Activated CD4-positive, alpha-beta T cell treated with anti-CD3 and anti-CD28 coated beads, Interleukin-2, amount 50 U/mL, for 24 hours (primary cell): Measurements from ENCODE around the gene TDRD12.
"Not testable (repeated sequence)": the region's sequence is repeated elsewhere in the genome, so short reads cannot be mapped to it uniquely, and the experiment has no call there.

ENCODE experiments used
- DNase-seq, 2 donors: peaks; one replicate each; pipeline ENCODE4 v3.0.0-alpha.2; 2020; ENCODE audit warnings: low read depth in 1 of 2, low spot score in 1 of 2

Gene TDRD12

GRCh38 chr19:32746631-32747196 is 27.1 kb downstream of the TDRD12 start:
- not testable (repeated sequence) for DNase-seq

GRCh38 chr19:32748497-32748896 is 28.9 kb downstream of the TDRD12 start:
- no peak for DNase-seq

- DNase-seq = no peak
Measured at GRCh38 chr19:32748948-32749347, 29.4 kb downstream of the TDRD12 start.

- DNase-seq = no peak
Measured at GRCh38 chr19:32749361-32749760, 29.8 kb downstream of the TDRD12 start.

- no peak for DNase-seq
Measured at GRCh38 chr19:32750441-32751055, 31.0 kb downstream of the TDRD12 start.

- no peak for DNase-seq
Measured at GRCh38 chr19:32751066-32751465, 31.5 kb downstream of the TDRD12 start.

GRCh38 chr19:32757189-32757588 is 37.6 kb downstream of the TDRD12 start:
- DNase-seq = no peak

GRCh38 chr19:32765365-32765764 is 45.8 kb downstream of the TDRD12 start:
- DNase-seq = not testable (repeated sequence)

- DNase-seq = no peak
Measured at GRCh38 chr19:32767951-32768679, 48.5 kb downstream of the TDRD12 start.

GRCh38 chr19:32771596-32771995 is 52.0 kb downstream of the TDRD12 start:
- DNase-seq = no peak

- no peak for DNase-seq
Measured at GRCh38 chr19:32773126-32773525, 53.6 kb downstream of the TDRD12 start.

GRCh38 chr19:32779082-32779481 is 59.5 kb downstream of the TDRD12 start:
- DNase-seq = no peak

GRCh38 chr19:32781280-32781679 is 61.7 kb downstream of the TDRD12 start:
- DNase-seq = no peak

GRCh38 chr19:32782089-32782488 is 62.5 kb downstream of the TDRD12 start:
- DNase-seq = not testable (repeated sequence)

- not testable (repeated sequence) for DNase-seq
Measured at GRCh38 chr19:32787161-32787813, 67.7 kb downstream of the TDRD12 start.

- DNase-seq = not testable (repeated sequence)
Measured at GRCh38 chr19:32787895-32788294, 68.3 kb downstream of the TDRD12 start.

- no peak for DNase-seq
Measured at GRCh38 chr19:32789429-32789828, 69.9 kb downstream of the TDRD12 start.

GRCh38 chr19:32798201-32798600 is 78.6 kb downstream of the TDRD12 start:
- DNase-seq = no peak

GRCh38 chr19:32800191-32800590 is 80.6 kb downstream of the TDRD12 start:
- no peak for DNase-seq

- DNase-seq = no peak
Measured at GRCh38 chr19:32800754-32801153, 81.2 kb downstream of the TDRD12 start.

GRCh38 chr19:32802840-32803239 is 83.3 kb downstream of the TDRD12 start:
- DNase-seq = no peak

GRCh38 chr19:32808236-32808635 is 88.7 kb downstream of the TDRD12 start:
- no peak for DNase-seq
